GM12874 (cell line): Measurements from ENCODE around the gene ZDHHC24.

Experiments used
- CTCF ChIP-seq: IDR thresholded peaks from 2 replicates; pipeline ENCODE4 v1.5.1; 2011; ENCODE audit warnings: low read depth, mild to moderate bottlenecking, control low read depth, low read length, moderate library complexity; ENCODE audit not compliant: insufficient read depth

ZDHHC24 gene

GRCh38 chr11:66489636-66490035 lies 56.2 kb downstream of the ZDHHC24 start:
- no peak for TF ChIP-seq CTCF

- TF ChIP-seq CTCF = no peak
Observed at GRCh38 chr11:66488957-66489356, 56.9 kb downstream of the ZDHHC24 start.

- no peak for TF ChIP-seq CTCF
Observed at GRCh38 chr11:66484806-66485380, 61.0 kb downstream of the ZDHHC24 start.

- TF ChIP-seq CTCF = no peak
Observed at GRCh38 chr11:66480117-66480938, 65.5 kb downstream of the ZDHHC24 start, which contains the start of gene DPP3. TSS of gene DPP3 (plus strand) at chr11:66480434. CDS start at chr11:66482201, 1,767 bp downstream.

GRCh38 chr11:66479394-66480116 lies 66.3 kb downstream of the ZDHHC24 start:
- TF ChIP-seq CTCF = no peak

- peak; percentile 91 for TF ChIP-seq CTCF
Observed at GRCh38 chr11:66478729-66479393, 67.0 kb downstream of the ZDHHC24 start.
